ENCODE measurements around the gene OR2AP1.

- TF ChIP-seq CTCF (IDR thresholded peaks at IDR 0.05), result no peak
- TF ChIP-seq EP300 (IDR thresholded peaks at IDR 0.05), result no peak
- no peak for TF ChIP-seq POLR2A (IDR thresholded peaks at IDR 0.05)
These were observed 13.5 kb downstream of the OR2AP1 start for GRCh38 chr12:55585817-55586216.
